Ovary (tissue), 3 donors: ENCODE measurements around the gene CEBPG.

Experiments used
- POLR2A ChIP-seq: fragments of 450-650 bp; IDR thresholded peaks from one replicate; pipeline ENCODE4 v1.6.1; 2017; ENCODE audit warnings: antibody characterized with exemption, mild to moderate bottlenecking, moderate library complexity
- TF ChIP-seq, protein P1 (sequence below), 3 donors: fragments of 450-650 bp in 2 of 3; fragments of 200-600 bp in 1 of 3; IDR thresholded peaks; one replicate each; pipeline versions ENCODE4 v1.5.1 to v1.8.0; 2016 to 2022; ENCODE audit warnings: antibody characterized with exemption in 3 of 3, mild to moderate bottlenecking in 1 of 3
- donor health status: DM: no; HTN: no; CAD: no.

- TF ChIP-seq, protein P1, sequence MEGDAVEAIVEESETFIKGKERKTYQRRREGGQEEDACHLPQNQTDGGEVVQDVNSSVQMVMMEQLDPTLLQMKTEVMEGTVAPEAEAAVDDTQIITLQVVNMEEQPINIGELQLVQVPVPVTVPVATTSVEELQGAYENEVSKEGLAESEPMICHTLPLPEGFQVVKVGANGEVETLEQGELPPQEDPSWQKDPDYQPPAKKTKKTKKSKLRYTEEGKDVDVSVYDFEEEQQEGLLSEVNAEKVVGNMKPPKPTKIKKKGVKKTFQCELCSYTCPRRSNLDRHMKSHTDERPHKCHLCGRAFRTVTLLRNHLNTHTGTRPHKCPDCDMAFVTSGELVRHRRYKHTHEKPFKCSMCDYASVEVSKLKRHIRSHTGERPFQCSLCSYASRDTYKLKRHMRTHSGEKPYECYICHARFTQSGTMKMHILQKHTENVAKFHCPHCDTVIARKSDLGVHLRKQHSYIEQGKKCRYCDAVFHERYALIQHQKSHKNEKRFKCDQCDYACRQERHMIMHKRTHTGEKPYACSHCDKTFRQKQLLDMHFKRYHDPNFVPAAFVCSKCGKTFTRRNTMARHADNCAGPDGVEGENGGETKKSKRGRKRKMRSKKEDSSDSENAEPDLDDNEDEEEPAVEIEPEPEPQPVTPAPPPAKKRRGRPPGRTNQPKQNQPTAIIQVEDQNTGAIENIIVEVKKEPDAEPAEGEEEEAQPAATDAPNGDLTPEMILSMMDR (IDR thresholded peaks at IDR 0.05), result no peak
- TF ChIP-seq POLR2A, result no peak
Observed at GRCh38 chr19:33333151-33333550, 40.4 kb upstream of the CEBPG start.
